Fibroblast of pulmonary artery (primary cell): ENCODE data around the gene ZFAND3.

ENCODE experiments used
- DNase-seq: peaks from one replicate; pipeline ENCODE4 v3.0.0-alpha.2; 2010; ENCODE audit warnings: low read depth
- H3K4me3 ChIP-seq: replicated peaks from 2 replicates; pipeline ENCODE4 v1.5.1; 2011; ENCODE audit warnings: low read depth, mild to moderate bottlenecking, control low read depth, low read length, moderate library complexity
- CTCF ChIP-seq: IDR thresholded peaks from 2 replicates; pipeline ENCODE4 v1.5.1; 2011; ENCODE audit warnings: mild to moderate bottlenecking, control low read depth, low read length, inconsistent platforms; ENCODE audit errors: missing control alignments

ZFAND3 gene

GRCh38 chr6:37787216-37787615 is 32.3 kb upstream of the ZFAND3 start:
- DNase-seq, result no peak
- no peak overlapping the region for H3K4me3 ChIP-seq
- no peak for TF ChIP-seq CTCF

- H3K4me3 ChIP-seq, result no peak overlapping the region
- no peak for DNase-seq
- no peak for TF ChIP-seq CTCF
Measured at GRCh38 chr6:37788259-37788658, 31.3 kb upstream of the ZFAND3 start.

GRCh38 chr6:37791156-37791919 is 28.2 kb upstream of the ZFAND3 start:
- TF ChIP-seq CTCF, result peak; percentile 91
- no peak overlapping the region for H3K4me3 ChIP-seq
- DNase-seq, result peak; percentile 97

- TF ChIP-seq CTCF, result no peak
- no peak overlapping the region for H3K4me3 ChIP-seq
- no peak for DNase-seq
Measured at GRCh38 chr6:37792457-37793033, 27.0 kb upstream of the ZFAND3 start.

- no peak for TF ChIP-seq CTCF
- H3K4me3 ChIP-seq, result no peak overlapping the region
- no peak for DNase-seq
Measured at GRCh38 chr6:37793067-37793466, 26.5 kb upstream of the ZFAND3 start.

- no peak for DNase-seq
Measured at GRCh38 chr6:37794825-37795224, 24.7 kb upstream of the ZFAND3 start.

More at GRCh38 chr6:37794825-37795224, 24.7 kb upstream of the ZFAND3 start:
- TF ChIP-seq CTCF, result no peak
- H3K4me3 ChIP-seq, result no peak overlapping the region
